Measurements from ENCODE around the gene BTBD6.

BTBD6 gene

GRCh38 chr14:105221598-105222178 is 26.6 kb upstream of the BTBD6 start:
- Histone ChIP-seq H3K4me1 (ENCODE audit: insufficient read depth, low read length) (no peaks in the 10 kb centered on the region), H3K36me3 (ENCODE audit: insufficient read depth, low read length) (peaks cover 91% of the 10 kb centered on the region), H3K79me2 (ENCODE audit: insufficient read depth, low read length) (no peaks in the 10 kb centered on the region), H4K20me1 (ENCODE audit: insufficient read depth, low read length) (peaks cover 15% of the 10 kb centered on the region), H3K4me2 (ENCODE audit: insufficient read depth, low read length) (no peak overlapping the region), H3K27ac (ENCODE audit: low read length) (no peak overlapping the region), H3K9me3 (ENCODE audit: insufficient read depth, low read length, severe bottlenecking) (no peaks in the 10 kb centered on the region), H2AFZ (ENCODE audit: low read depth, low read length) (no peak overlapping the region), H3K27me3 (ENCODE audit: insufficient read depth, low read length, poor library complexity) (no peaks in the 10 kb centered on the region), H3K9ac (ENCODE audit: low read depth, low read length) (no peak overlapping the region), H3K4me3 (ENCODE audit: low read depth in 1 of 2, low read length in 2 of 2) (no peak overlapping the region)
- TF ChIP-seq, protein P1, sequence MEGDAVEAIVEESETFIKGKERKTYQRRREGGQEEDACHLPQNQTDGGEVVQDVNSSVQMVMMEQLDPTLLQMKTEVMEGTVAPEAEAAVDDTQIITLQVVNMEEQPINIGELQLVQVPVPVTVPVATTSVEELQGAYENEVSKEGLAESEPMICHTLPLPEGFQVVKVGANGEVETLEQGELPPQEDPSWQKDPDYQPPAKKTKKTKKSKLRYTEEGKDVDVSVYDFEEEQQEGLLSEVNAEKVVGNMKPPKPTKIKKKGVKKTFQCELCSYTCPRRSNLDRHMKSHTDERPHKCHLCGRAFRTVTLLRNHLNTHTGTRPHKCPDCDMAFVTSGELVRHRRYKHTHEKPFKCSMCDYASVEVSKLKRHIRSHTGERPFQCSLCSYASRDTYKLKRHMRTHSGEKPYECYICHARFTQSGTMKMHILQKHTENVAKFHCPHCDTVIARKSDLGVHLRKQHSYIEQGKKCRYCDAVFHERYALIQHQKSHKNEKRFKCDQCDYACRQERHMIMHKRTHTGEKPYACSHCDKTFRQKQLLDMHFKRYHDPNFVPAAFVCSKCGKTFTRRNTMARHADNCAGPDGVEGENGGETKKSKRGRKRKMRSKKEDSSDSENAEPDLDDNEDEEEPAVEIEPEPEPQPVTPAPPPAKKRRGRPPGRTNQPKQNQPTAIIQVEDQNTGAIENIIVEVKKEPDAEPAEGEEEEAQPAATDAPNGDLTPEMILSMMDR (IDR thresholded peaks at IDR 0.05; ENCODE audit: borderline replicate concordance, extremely low read depth, low read length, poor library complexity, severe bottlenecking), result no peak
- TF ChIP-seq EZH2 (IDR thresholded peaks at IDR 0.05; ENCODE audit: borderline replicate concordance, low read depth, low read length, severe bottlenecking), result no peak
- ATAC-seq (ENCODE audit: insufficient read depth, low read depth) (no peak), DNase-seq (no peak)

DNA sequence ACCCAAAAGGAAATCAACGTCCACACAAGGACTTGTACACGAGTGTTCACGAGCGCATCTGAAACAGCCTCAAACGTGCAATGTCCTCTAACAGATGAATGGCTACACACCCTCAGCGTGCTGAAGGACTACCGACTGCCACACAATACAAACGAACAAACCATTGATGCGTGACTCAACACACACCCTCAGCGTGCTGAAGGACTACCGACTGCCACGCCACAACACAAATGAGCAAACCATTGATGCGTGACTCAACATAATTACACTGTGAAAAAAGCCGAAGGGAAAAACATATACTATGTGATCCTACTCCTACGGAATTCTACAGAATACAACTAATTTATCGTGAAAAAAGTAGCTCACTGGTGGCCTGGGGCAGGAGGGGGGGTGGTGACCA is 25.1 kb upstream of the BTBD6 start:
- H3K27ac ChIP-seq (ENCODE audit: low read length), result no peak overlapping the region

GRCh38 chr14:105223770-105224544 is 24.4 kb upstream of the BTBD6 start:
- Histone ChIP-seq H3K27me3 (ENCODE audit: insufficient read depth, low read length, poor library complexity) (no peaks in the 10 kb centered on the region), H3K36me3 (ENCODE audit: insufficient read depth, low read length) (peaks cover 80% of the 10 kb centered on the region), H3K79me2 (ENCODE audit: insufficient read depth, low read length) (peaks cover 6% of the 10 kb centered on the region; the same call in 1 of the 2 replicates), H4K20me1 (ENCODE audit: insufficient read depth, low read length) (peaks cover 21% of the 10 kb centered on the region), H3K4me1 (ENCODE audit: insufficient read depth, low read length) (no peaks in the 10 kb centered on the region), H2AFZ (ENCODE audit: low read depth, low read length) (no peak overlapping the region), H3K4me2 (ENCODE audit: insufficient read depth, low read length) (no peak overlapping the region), H3K27ac (ENCODE audit: low read length) (no peak overlapping the region), H3K4me3 (ENCODE audit: low read depth in 1 of 2, low read length in 2 of 2) (no peak overlapping the region), H3K9me3 (ENCODE audit: insufficient read depth, low read length, severe bottlenecking) (no peaks in the 10 kb centered on the region), H3K9ac (ENCODE audit: low read depth, low read length) (no peak overlapping the region)
- DNase-seq, result no peak
- TF ChIP-seq, protein P1 (IDR thresholded peaks at IDR 0.05; ENCODE audit: borderline replicate concordance, extremely low read depth, low read length, poor library complexity, severe bottlenecking), result no peak
- no peak for TF ChIP-seq EZH2 (IDR thresholded peaks at IDR 0.05; ENCODE audit: borderline replicate concordance, low read depth, low read length, severe bottlenecking)
- no peak for ATAC-seq (ENCODE audit: insufficient read depth, low read depth)

More for the DNA sequence above, 25.1 kb upstream of the BTBD6 start:
- ATAC-seq (ENCODE audit: insufficient read depth, low read depth) (no peak), DNase-seq (no peak)
- Histone ChIP-seq H3K4me2 (ENCODE audit: insufficient read depth, low read length) (no peak overlapping the region), H3K9ac (ENCODE audit: low read depth, low read length) (no peak overlapping the region), H3K36me3 (ENCODE audit: insufficient read depth, low read length) (peaks cover 82% of the 10 kb centered on the region), H3K4me3 (ENCODE audit: low read depth in 1 of 2, low read length in 2 of 2) (no peak overlapping the region), H3K79me2 (ENCODE audit: insufficient read depth, low read length) (peaks cover 3% of the 10 kb centered on the region; the same call in 1 of the 2 replicates), H3K9me3 (ENCODE audit: insufficient read depth, low read length, severe bottlenecking) (no peaks in the 10 kb centered on the region), H2AFZ (ENCODE audit: low read depth, low read length) (no peak overlapping the region), H3K27me3 (ENCODE audit: insufficient read depth, low read length, poor library complexity) (no peaks in the 10 kb centered on the region), H3K4me1 (ENCODE audit: insufficient read depth, low read length) (no peaks in the 10 kb centered on the region), H4K20me1 (ENCODE audit: insufficient read depth, low read length) (peaks cover 15% of the 10 kb centered on the region)
- no peak for TF ChIP-seq EZH2 (IDR thresholded peaks at IDR 0.05; ENCODE audit: borderline replicate concordance, low read depth, low read length, severe bottlenecking)
- TF ChIP-seq, protein P1 (IDR thresholded peaks at IDR 0.05; ENCODE audit: borderline replicate concordance, extremely low read depth, low read length, poor library complexity, severe bottlenecking), result no peak
